ENCODE data around the gene PHOX2A.
"Not testable (repeated sequence)": the region's sequence is repeated elsewhere in the genome, so short reads cannot be mapped to it uniquely, and the experiment has no call there.

The PHOX2A gene

GRCh38 chr11:72244060-72244360 lies at the start of gene PHOX2A:
Gene PHOX2A (minus strand): TSS chr11:72244176. CDS start chr11:72244004, 172 bp downstream.
- H3K9me3 Mint-ChIP-seq: no peaks in the 10 kb centered on the region
- peaks cover 3% of the 10 kb centered on the region for H3K36me3 Mint-ChIP-seq
- H3K4me1 Mint-ChIP-seq: peaks cover 37% of the 10 kb centered on the region
- H3K27me3 Mint-ChIP-seq: peaks cover 35% of the 10 kb centered on the region
- H3K4me3 Mint-ChIP-seq: peak within 1 kb of the TSS; percentile 43
- H3K27ac Mint-ChIP-seq: no peak within 1 kb of the TSS

GRCh38 chr11:72293391-72293790 lies 49.4 kb upstream of the PHOX2A start:
- H3K36me3 Mint-ChIP-seq: peaks cover 6% of the 10 kb centered on the region
- H3K27me3 Mint-ChIP-seq: no peaks in the 10 kb centered on the region
- H3K4me1 Mint-ChIP-seq: no peaks in the 10 kb centered on the region
- H3K9me3 Mint-ChIP-seq: no peaks in the 10 kb centered on the region
- H3K4me3 Mint-ChIP-seq: no peak overlapping the region
- H3K27ac Mint-ChIP-seq: no peak overlapping the region

- Mint-ChIP-seq H3K4me3 (no peak overlapping the region), H3K9me3 (no peaks in the 10 kb centered on the region), H3K27me3 (no peaks in the 10 kb centered on the region), H3K36me3 (peaks cover 6% of the 10 kb centered on the region), H3K4me1 (no peaks in the 10 kb centered on the region), H3K27ac (no peak overlapping the region)
Observed at GRCh38 chr11:72292106-72292785, 48.3 kb upstream of the PHOX2A start.

GRCh38 chr11:72290741-72291140 lies 46.8 kb upstream of the PHOX2A start:
- not testable (repeated sequence) for H3K4me3 Mint-ChIP-seq, H3K27ac Mint-ChIP-seq, H3K9me3 Mint-ChIP-seq, H3K36me3 Mint-ChIP-seq, H3K27me3 Mint-ChIP-seq, H3K4me1 Mint-ChIP-seq

- Mint-ChIP-seq H3K4me3 (no peak overlapping the region), H3K36me3 (peaks cover 3% of the 10 kb centered on the region), H3K9me3 (no peaks in the 10 kb centered on the region), H3K27ac (no peak overlapping the region), H3K4me1 (no peaks in the 10 kb centered on the region), H3K27me3 (peaks cover 12% of the 10 kb centered on the region)
Observed at GRCh38 chr11:72287293-72287692, 43.3 kb upstream of the PHOX2A start.

- no peaks in the 10 kb centered on the region for H3K4me1 Mint-ChIP-seq
- H3K27ac Mint-ChIP-seq: no peak overlapping the region
- H3K36me3 Mint-ChIP-seq: peaks cover 3% of the 10 kb centered on the region
- peaks cover 20% of the 10 kb centered on the region for H3K27me3 Mint-ChIP-seq
- H3K4me3 Mint-ChIP-seq: no peak overlapping the region
- H3K9me3 Mint-ChIP-seq: no peaks in the 10 kb centered on the region
Observed at GRCh38 chr11:72283947-72284346, 40.0 kb upstream of the PHOX2A start.

GRCh38 chr11:72280726-72281315 lies 36.8 kb upstream of the PHOX2A start:
- no peak overlapping the region for H3K4me3 Mint-ChIP-seq
- H3K36me3 Mint-ChIP-seq: peaks cover 3% of the 10 kb centered on the region
- H3K9me3 Mint-ChIP-seq: no peaks in the 10 kb centered on the region
- no peak overlapping the region for H3K27ac Mint-ChIP-seq
- H3K27me3 Mint-ChIP-seq: peaks cover 26% of the 10 kb centered on the region
- H3K4me1 Mint-ChIP-seq: no peaks in the 10 kb centered on the region

GRCh38 chr11:72280037-72280436 lies 36.1 kb upstream of the PHOX2A start:
- Mint-ChIP-seq H3K9me3 (no peaks in the 10 kb centered on the region), H3K27me3 (peaks cover 27% of the 10 kb centered on the region), H3K4me3 (no peak overlapping the region), H3K27ac (no peak overlapping the region), H3K4me1 (no peaks in the 10 kb centered on the region), H3K36me3 (peaks cover 3% of the 10 kb centered on the region)

- H3K4me1 Mint-ChIP-seq: no peaks in the 10 kb centered on the region
- peaks cover 3% of the 10 kb centered on the region for H3K36me3 Mint-ChIP-seq
- H3K27me3 Mint-ChIP-seq: peaks cover 25% of the 10 kb centered on the region
- no peaks in the 10 kb centered on the region for H3K9me3 Mint-ChIP-seq
- no peak overlapping the region for H3K27ac Mint-ChIP-seq
- no peak overlapping the region for H3K4me3 Mint-ChIP-seq
Observed at GRCh38 chr11:72278905-72279304, 34.9 kb upstream of the PHOX2A start.

- H3K36me3 Mint-ChIP-seq: no peaks in the 10 kb centered on the region
- H3K4me3 Mint-ChIP-seq: no peak overlapping the region
- no peak overlapping the region for H3K27ac Mint-ChIP-seq
- peaks cover 12% of the 10 kb centered on the region for H3K27me3 Mint-ChIP-seq
- no peaks in the 10 kb centered on the region for H3K9me3 Mint-ChIP-seq
- peaks cover 7% of the 10 kb centered on the region for H3K4me1 Mint-ChIP-seq
Observed at GRCh38 chr11:72274435-72274834, 30.5 kb upstream of the PHOX2A start.

- Mint-ChIP-seq H3K36me3 (no peaks in the 10 kb centered on the region), H3K27ac (no peak overlapping the region), H3K27me3 (peaks cover 14% of the 10 kb centered on the region), H3K9me3 (no peaks in the 10 kb centered on the region), H3K4me1 (peaks cover 7% of the 10 kb centered on the region), H3K4me3 (no peak overlapping the region)
Observed at GRCh38 chr11:72271980-72272379, 28.0 kb upstream of the PHOX2A start.

- H3K4me3 Mint-ChIP-seq: no peak overlapping the region
- H3K27ac Mint-ChIP-seq: no peak overlapping the region
- H3K36me3 Mint-ChIP-seq: no peaks in the 10 kb centered on the region
- H3K27me3 Mint-ChIP-seq: peaks cover 11% of the 10 kb centered on the region
- peaks cover 7% of the 10 kb centered on the region for H3K4me1 Mint-ChIP-seq
- H3K9me3 Mint-ChIP-seq: no peaks in the 10 kb centered on the region
Observed at GRCh38 chr11:72267956-72268617, 24.1 kb upstream of the PHOX2A start.

- not testable (repeated sequence) for H3K4me1 Mint-ChIP-seq, H3K4me3 Mint-ChIP-seq, H3K9me3 Mint-ChIP-seq, H3K36me3 Mint-ChIP-seq, H3K27ac Mint-ChIP-seq
- H3K27me3 Mint-ChIP-seq: peaks cover 11% of the 10 kb centered on the region
Observed at GRCh38 chr11:72266960-72267359, 23.0 kb upstream of the PHOX2A start.

- no peaks in the 10 kb centered on the region for H3K9me3 Mint-ChIP-seq
- H3K4me1 Mint-ChIP-seq: peaks cover 7% of the 10 kb centered on the region
- no peaks in the 10 kb centered on the region for H3K36me3 Mint-ChIP-seq
- H3K27me3 Mint-ChIP-seq: peaks cover 11% of the 10 kb centered on the region
- no peak overlapping the region for H3K4me3 Mint-ChIP-seq
- no peak overlapping the region for H3K27ac Mint-ChIP-seq
Observed at GRCh38 chr11:72265951-72266350, 22.0 kb upstream of the PHOX2A start.

- H3K27ac Mint-ChIP-seq: no peak overlapping the region
- no peak overlapping the region for H3K4me3 Mint-ChIP-seq
- H3K36me3 Mint-ChIP-seq: no peaks in the 10 kb centered on the region
- H3K9me3 Mint-ChIP-seq: no peaks in the 10 kb centered on the region
- no peaks in the 10 kb centered on the region for H3K4me1 Mint-ChIP-seq
- H3K27me3 Mint-ChIP-seq: peaks cover 3% of the 10 kb centered on the region
Observed at GRCh38 chr11:72263361-72263760, 19.4 kb upstream of the PHOX2A start.

GRCh38 chr11:72260574-72260973 lies 16.6 kb upstream of the PHOX2A start:
- H3K36me3 Mint-ChIP-seq: no peaks in the 10 kb centered on the region

More at GRCh38 chr11:72260574-72260973, 16.6 kb upstream of the PHOX2A start:
- Mint-ChIP-seq H3K4me3 (no peak overlapping the region), H3K9me3 (no peaks in the 10 kb centered on the region), H3K27me3 (peaks cover under 1% of the 10 kb centered on the region), H3K4me1 (no peaks in the 10 kb centered on the region), H3K27ac (no peak overlapping the region)
